Adrenal gland (tissue), 5 donors: ENCODE results near the gene DVL1.

Experiments used
- POLR2A ChIP-seq, 2 donors: fragments of 450-650 bp; IDR thresholded peaks; one replicate each; pipeline ENCODE4 v1.6.1; 2017; ENCODE audit warnings: antibody characterized with exemption in 2 of 2, mild to moderate bottlenecking in 2 of 2, moderate library complexity in 1 of 2
- TF ChIP-seq, protein P1 (sequence below), 6 experiments: fragments of 450-650 bp in 4 of 6; fragments of 200-600 bp in 2 of 6; sonication (generic) in 1 of 6; IDR thresholded peaks; 1 replicate in 5 of 6; 2 replicates in 1 of 6; pipeline versions ENCODE4 v1.5.1 to v1.8.0; 2016 to 2021; ENCODE audit warnings: antibody characterized with exemption in 6 of 6, mild to moderate bottlenecking in 2 of 6, moderate library complexity in 1 of 6
- donor health status: DM: no; HTN: no; CAD: no.

DNA sequence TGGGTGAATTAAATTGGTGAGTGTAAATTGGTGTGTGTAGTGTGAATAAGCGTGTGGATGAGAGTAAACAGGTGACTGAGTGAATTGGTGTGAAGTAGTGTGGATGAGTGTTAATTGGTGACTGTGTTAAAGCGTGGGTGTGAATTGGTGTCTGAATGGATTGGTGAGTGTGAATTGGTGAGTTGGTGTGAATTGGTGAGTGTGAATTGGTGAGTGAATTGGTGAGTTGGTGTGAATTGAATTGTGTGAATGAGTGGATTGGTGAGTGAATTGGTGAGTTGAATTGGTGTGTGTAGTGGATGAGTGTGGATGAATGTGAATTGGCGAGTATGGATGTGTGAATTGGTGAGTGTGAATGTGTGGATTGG lies 17.5 kb upstream of the DVL1 start:
- TF ChIP-seq, protein P1, sequence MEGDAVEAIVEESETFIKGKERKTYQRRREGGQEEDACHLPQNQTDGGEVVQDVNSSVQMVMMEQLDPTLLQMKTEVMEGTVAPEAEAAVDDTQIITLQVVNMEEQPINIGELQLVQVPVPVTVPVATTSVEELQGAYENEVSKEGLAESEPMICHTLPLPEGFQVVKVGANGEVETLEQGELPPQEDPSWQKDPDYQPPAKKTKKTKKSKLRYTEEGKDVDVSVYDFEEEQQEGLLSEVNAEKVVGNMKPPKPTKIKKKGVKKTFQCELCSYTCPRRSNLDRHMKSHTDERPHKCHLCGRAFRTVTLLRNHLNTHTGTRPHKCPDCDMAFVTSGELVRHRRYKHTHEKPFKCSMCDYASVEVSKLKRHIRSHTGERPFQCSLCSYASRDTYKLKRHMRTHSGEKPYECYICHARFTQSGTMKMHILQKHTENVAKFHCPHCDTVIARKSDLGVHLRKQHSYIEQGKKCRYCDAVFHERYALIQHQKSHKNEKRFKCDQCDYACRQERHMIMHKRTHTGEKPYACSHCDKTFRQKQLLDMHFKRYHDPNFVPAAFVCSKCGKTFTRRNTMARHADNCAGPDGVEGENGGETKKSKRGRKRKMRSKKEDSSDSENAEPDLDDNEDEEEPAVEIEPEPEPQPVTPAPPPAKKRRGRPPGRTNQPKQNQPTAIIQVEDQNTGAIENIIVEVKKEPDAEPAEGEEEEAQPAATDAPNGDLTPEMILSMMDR (IDR thresholded peaks at IDR 0.05), result no peak
- no peak for TF ChIP-seq POLR2A (IDR thresholded peaks at IDR 0.05)
